SK-N-SH (cell line): ENCODE data around the gene ROS1.
A peak's percentile ranks its signal among the peaks of the same experiment; 100 is the strongest.

Experiments
- CTCF ChIP-seq: fragments of 200-600 bp; sonication (generic); IDR thresholded peaks from 2 replicates; pipeline ENCODE4 v1.6.1; 2017; ENCODE audit warnings: antibody characterized with exemption, mild to moderate bottlenecking, moderate library complexity
- JUND ChIP-seq: IDR thresholded peaks from 2 replicates; pipeline ENCODE4 v1.4.0; 2012
- MAX ChIP-seq: IDR thresholded peaks from 2 replicates; pipeline ENCODE4 v1.4.0; 2012; ENCODE audit warnings: low read depth
- NFIC ChIP-seq: IDR thresholded peaks from 2 replicates; pipeline ENCODE4 v1.4.0; 2012; ENCODE audit warnings: borderline replicate concordance
- NRF1 ChIP-seq: IDR thresholded peaks from 2 replicates; pipeline ENCODE4 v1.6.1; 2012; ENCODE audit warnings: low read depth, mild to moderate bottlenecking, low read length
- RFX5 ChIP-seq: IDR thresholded peaks from 2 replicates; pipeline ENCODE4 v1.6.1; 2012; ENCODE audit warnings: mild to moderate bottlenecking, improper control_type of control experiment, low read length
- SMC3 ChIP-seq: IDR thresholded peaks from 2 replicates; pipeline ENCODE4 v1.6.1; 2012; ENCODE audit warnings: low read depth, low read length, improper control_type of control experiment

DNA sequence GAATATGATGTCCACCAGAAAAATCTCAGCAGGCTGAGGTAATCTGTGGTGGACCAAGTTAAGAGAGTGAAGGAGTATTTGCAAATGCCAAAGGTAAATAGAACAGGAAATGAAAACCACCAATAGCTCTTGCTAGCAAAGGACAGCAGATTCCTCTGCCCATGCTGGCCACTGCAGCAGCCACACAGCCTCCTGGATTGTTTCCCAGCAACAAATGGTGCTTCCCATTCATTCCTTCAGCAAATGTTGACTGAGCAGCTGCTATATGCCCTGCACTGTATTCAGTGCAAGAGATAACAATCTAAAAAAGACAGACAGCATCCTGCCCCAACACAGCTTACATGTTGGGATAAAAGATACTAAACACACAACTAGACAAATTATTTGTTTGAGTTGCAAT lies 11.0 kb downstream of the ROS1 start:
- TF ChIP-seq NRF1 (no peak), JUND (no peak), NFIC (no peak), CTCF (no peak), MAX (0 out of 2 replicates have a peak, but pooled peaks have one; percentile 23), RFX5 (no peak), SMC3 (no peak)
